ENCODE measurements around the gene PRSS1. TPM values are rescaled to one million over a fixed set of nuclear protein-coding genes. Genes with fewer than 3 reads are reported as not detected.

PRSS1 gene
- total RNA-seq, 8 experiments from 2014 or later, result 0.46 to 0.90 (median 0.59) TPM; not detected in 5

GRCh38 chr7:142782922-142783900 is 33.9 kb downstream of the PRSS1 start:
- no peaks in the 10 kb centered on the region for H3K4me1 ChIP-seq (replicated peaks in 1 of 2)
- peak overlapping the region in 1 of 5 donors; percentile 20 for H3K4me3 ChIP-seq
- no peak overlapping the region for H3K27ac ChIP-seq
- peak; percentile 76 to 97 (median 90) for ATAC-seq (replicated peaks in 6 of 8)
- WGBS, 10 experiments, result 0 to 89% (median 19%) methylated on average over 1 to 16 of the region's 32 CpGs
- in situ Hi-C loops (cut with MboI; ENCODE audit: low pct_unique_long_range_greater_than_20kb in 2 of 9, low sequenced_read_pairs in 9 of 9, unreplicated experiment in 9 of 9), result loop anchor here in 5 of 9 experiments (25.0 kb wide), 3 partner anchors 146 to 246 kb away; no protein-coding TSS in a partner anchor

GRCh38 chr7:142784096-142784495 is 34.8 kb downstream of the PRSS1 start:
- no peak overlapping the region for H3K27ac ChIP-seq
- no peak overlapping the region for H3K4me3 ChIP-seq
- WGBS, 10 experiments, result 0 to 100% (median 71%) methylated on average over 1 to 5 of the region's 7 CpGs; no CpG with 5 or more reads in 3 of the 10 experiments
- in situ Hi-C loops (cut with MboI; ENCODE audit: low pct_unique_long_range_greater_than_20kb in 2 of 9, low sequenced_read_pairs in 9 of 9, unreplicated experiment in 9 of 9), result loop anchor here in 5 of 9 experiments (25.0 kb wide), 3 partner anchors 147 to 247 kb away; no protein-coding TSS in a partner anchor
- ATAC-seq (replicated peaks in 6 of 8), result no peak
- no peaks in the 10 kb centered on the region for H3K4me1 ChIP-seq (replicated peaks in 1 of 2)

GRCh38 chr7:142784716-142785115 is 35.4 kb downstream of the PRSS1 start:
- in situ Hi-C loops (cut with MboI; ENCODE audit: low pct_unique_long_range_greater_than_20kb in 2 of 9, low sequenced_read_pairs in 9 of 9, unreplicated experiment in 9 of 9), result loop anchor here in 5 of 9 experiments (25.0 kb wide), 3 partner anchors 147 to 247 kb away; no protein-coding TSS in a partner anchor
- no peaks in the 10 kb centered on the region for H3K4me1 ChIP-seq (replicated peaks in 1 of 2)
- no peak overlapping the region for H3K27ac ChIP-seq
- WGBS, 10 experiments, result 38 to 96% (median 80%) methylated on average over 2 to 8 of the region's 8 CpGs
- no peak for ATAC-seq (replicated peaks in 6 of 8)
- H3K4me3 ChIP-seq, result no peak overlapping the region

- WGBS, 10 experiments, result 57 to 90% (median 74%) methylated on average over 1 to 4 of the region's 8 CpGs; no CpG with 5 or more reads in 3 of the 10 experiments
Measured at GRCh38 chr7:142785841-142786250, 36.6 kb downstream of the PRSS1 start.

GRCh38 chr7:142787034-142787768 is 37.9 kb downstream of the PRSS1 start:
- in situ Hi-C loops (cut with MboI; ENCODE audit: low pct_unique_long_range_greater_than_20kb in 2 of 9, low sequenced_read_pairs in 9 of 9, unreplicated experiment in 9 of 9), result loop anchor here in 5 of 9 experiments (25.0 kb wide), 3 partner anchors 150 to 250 kb away; no protein-coding TSS in a partner anchor

More at GRCh38 chr7:142785841-142786250, 36.6 kb downstream of the PRSS1 start:
- no peak for ATAC-seq (replicated peaks in 6 of 8)
- Histone ChIP-seq H3K4me3 (no peak overlapping the region), H3K4me1 (replicated peaks in 1 of 2) (no peaks in the 10 kb centered on the region), H3K27ac (no peak overlapping the region)
- in situ Hi-C loops (cut with MboI; ENCODE audit: low pct_unique_long_range_greater_than_20kb in 2 of 9, low sequenced_read_pairs in 9 of 9, unreplicated experiment in 9 of 9), result loop anchor here in 5 of 9 experiments (25.0 kb wide), 3 partner anchors 149 to 249 kb away; no protein-coding TSS in a partner anchor

GRCh38 chr7:142787783-142788182 is 38.5 kb downstream of the PRSS1 start:
- in situ Hi-C loops (cut with MboI; ENCODE audit: low pct_unique_long_range_greater_than_20kb in 2 of 9, low sequenced_read_pairs in 9 of 9, unreplicated experiment in 9 of 9), result loop anchor here in 5 of 9 experiments (25.0 kb wide), 3 partner anchors 150 to 250 kb away; no protein-coding TSS in a partner anchor
- Histone ChIP-seq H3K27ac (no peak overlapping the region), H3K4me1 (replicated peaks in 1 of 2) (no peaks in the 10 kb centered on the region), H3K4me3 (no peak overlapping the region)
- no peak for ATAC-seq (replicated peaks in 6 of 8)
- WGBS, 10 experiments, result 20 to 93% (median 82%) methylated on average over 1 to 5 of the region's 6 CpGs; no CpG with 5 or more reads in 3 of the 10 experiments

More at GRCh38 chr7:142787034-142787768, 37.9 kb downstream of the PRSS1 start:
- Histone ChIP-seq H3K4me3 (no peak overlapping the region), H3K4me1 (replicated peaks in 1 of 2) (no peaks in the 10 kb centered on the region), H3K27ac (no peak overlapping the region)
- no peak for ATAC-seq (replicated peaks in 6 of 8)
- WGBS, 10 experiments, result 39 to 100% (median 82%) methylated on average over 1 to 7 of the region's 11 CpGs; no CpG with 5 or more reads in 4 of the 10 experiments

GRCh38 chr7:142788303-142789289 is 39.3 kb downstream of the PRSS1 start:
- in situ Hi-C loops (cut with MboI; ENCODE audit: low pct_unique_long_range_greater_than_20kb in 2 of 9, low sequenced_read_pairs in 9 of 9, unreplicated experiment in 9 of 9), result loop anchor here in 5 of 9 experiments (25.0 kb wide), 3 partner anchors 151 to 251 kb away; no protein-coding TSS in a partner anchor

GRCh38 chr7:142789441-142789840 is 40.2 kb downstream of the PRSS1 start:
- Histone ChIP-seq H3K27ac (no peak overlapping the region), H3K4me1 (replicated peaks in 1 of 2) (no peaks in the 10 kb centered on the region), H3K4me3 (no peak overlapping the region)
- WGBS, 10 experiments, result 8 to 100% (median 79%) methylated on average over 1 to 2 of the region's 2 CpGs; no CpG with 5 or more reads in 4 of the 10 experiments
- ATAC-seq (replicated peaks in 6 of 8), result no peak
- in situ Hi-C loops (cut with MboI; ENCODE audit: low pct_unique_long_range_greater_than_20kb in 2 of 9, low sequenced_read_pairs in 9 of 9, unreplicated experiment in 9 of 9), result loop anchor here in 5 of 9 experiments (25.0 kb wide), 3 partner anchors 152 to 252 kb away; no protein-coding TSS in a partner anchor

More at GRCh38 chr7:142788303-142789289, 39.3 kb downstream of the PRSS1 start:
- ATAC-seq (replicated peaks in 6 of 8), result no peak
- no peaks in the 10 kb centered on the region for H3K4me1 ChIP-seq (replicated peaks in 1 of 2)
- H3K27ac ChIP-seq, result no peak overlapping the region
- H3K4me3 ChIP-seq, result no peak overlapping the region
- WGBS, 10 experiments, result 0 to 100% (median 64%) methylated on average over 1 to 7 of the region's 10 CpGs; no CpG with 5 or more reads in 1 of the 10 experiments

- ATAC-seq (replicated peaks in 6 of 8), result no peak
- in situ Hi-C loops (cut with MboI; ENCODE audit: low pct_unique_long_range_greater_than_20kb in 2 of 9, low sequenced_read_pairs in 9 of 9, unreplicated experiment in 9 of 9), result loop anchor here in 5 of 9 experiments (25.0 kb wide), 3 partner anchors 153 to 253 kb away; no protein-coding TSS in a partner anchor
- Histone ChIP-seq H3K27ac (no peak overlapping the region), H3K4me3 (no peak overlapping the region), H3K4me1 (replicated peaks in 1 of 2) (no peaks in the 10 kb centered on the region)
- WGBS, 10 experiments, result 20 to 100% (median 62%) methylated on average over 1 to 3 of the region's 3 CpGs; no CpG with 5 or more reads in 3 of the 10 experiments
Measured at GRCh38 chr7:142790056-142790455, 40.8 kb downstream of the PRSS1 start.

GRCh38 chr7:142790555-142790954 is 41.3 kb downstream of the PRSS1 start:
- no peak for ATAC-seq (replicated peaks in 6 of 8)
- in situ Hi-C loops (cut with MboI; ENCODE audit: low pct_unique_long_range_greater_than_20kb in 2 of 9, low sequenced_read_pairs in 9 of 9, unreplicated experiment in 9 of 9), result loop anchor here in 5 of 9 experiments (25.0 kb wide), 3 partner anchors 153 to 253 kb away; no protein-coding TSS in a partner anchor
- Histone ChIP-seq H3K4me3 (no peak overlapping the region), H3K27ac (no peak overlapping the region), H3K4me1 (replicated peaks in 1 of 2) (no peaks in the 10 kb centered on the region)
- WGBS, 10 experiments, result 0 to 88% (median 50%) methylated on average over 1 of the region's 1 CpG; no CpG with 5 or more reads in 2 of the 10 experiments

GRCh38 chr7:142791502-142791901 is 42.2 kb downstream of the PRSS1 start:
- no peak overlapping the region for H3K27ac ChIP-seq
- WGBS, 10 experiments, result 40% methylated on average over 1 of the region's 7 CpGs; no CpG with 5 or more reads in 9 of the 10 experiments
- no peak for ATAC-seq (replicated peaks in 6 of 8)
- H3K4me3 ChIP-seq, result no peak overlapping the region
- in situ Hi-C loops (cut with MboI; ENCODE audit: low pct_unique_long_range_greater_than_20kb in 2 of 9, low sequenced_read_pairs in 9 of 9, unreplicated experiment in 9 of 9), result loop anchor here in 5 of 9 experiments (25.0 kb wide), 3 partner anchors 154 to 254 kb away; no protein-coding TSS in a partner anchor
- no peaks in the 10 kb centered on the region for H3K4me1 ChIP-seq (replicated peaks in 1 of 2)
